Liver (tissue), 9 donors: ENCODE results near the gene IGSF8. TPM values are rescaled to one million over a fixed set of nuclear protein-coding genes. Genes with fewer than 3 reads are reported as not detected.
A peak's percentile ranks its signal among the peaks of the same experiment; 100 is the strongest.

ENCODE experiments used
- DNase-seq: peaks from one replicate; pipeline ENCODE4 v3.0.0-alpha.2; 2017; ENCODE audit warnings: low spot score
- H3K27ac ChIP-seq, 2 donors: one replicate each; pipeline ENCODE4 v1.7.0; 2013; ENCODE audit warnings: inconsistent platforms in 2 of 2, low read length in 2 of 2, control low read depth in 1 of 2, low read depth in 1 of 2, mild to moderate bottlenecking in 1 of 2
- H3K27me3 ChIP-seq, 4 donors: one replicate each; pipeline versions ENCODE4 v1.6.1 to v1.7.0; 2013; ENCODE audit warnings: low read length in 3 of 4, inconsistent platforms in 1 of 4, mild to moderate bottlenecking in 1 of 4, moderate library complexity in 1 of 4; ENCODE audit not compliant: control insufficient read depth in 4 of 4, insufficient read depth in 4 of 4
- H3K36me3 ChIP-seq, 4 donors: one replicate each; pipeline versions ENCODE4 v1.6.1 to v1.7.0; 2013; ENCODE audit warnings: low read length in 3 of 4, mild to moderate bottlenecking in 3 of 4, low read depth in 1 of 4, moderate library complexity in 1 of 4; ENCODE audit not compliant: control insufficient read depth in 4 of 4, insufficient read depth in 3 of 4
- H3K4me1 ChIP-seq, 4 donors: one replicate each; pipeline versions ENCODE4 v1.6.1 to v1.7.0; 2013; ENCODE audit warnings: low read length in 3 of 4, mild to moderate bottlenecking in 3 of 4, moderate library complexity in 1 of 4; ENCODE audit not compliant: control insufficient read depth in 4 of 4, insufficient read depth in 4 of 4
- H3K4me3 ChIP-seq, 3 donors: one replicate each; pipeline versions ENCODE4 v1.6.1 to v1.7.0; 2013; ENCODE audit warnings: low read length in 3 of 3, control low read depth in 1 of 3, low read depth in 1 of 3, mild to moderate bottlenecking in 1 of 3
- H3K9ac ChIP-seq, 2 donors: one replicate each; pipeline ENCODE4 v1.7.0; 2013; ENCODE audit warnings: low read length in 2 of 2, mild to moderate bottlenecking in 2 of 2, moderate library complexity in 2 of 2, control low read depth in 1 of 2, low read depth in 1 of 2
- H3K9me3 ChIP-seq, 4 donors: one replicate each; pipeline versions ENCODE4 v1.6.1 to v1.7.0; 2013; ENCODE audit warnings: low read length in 3 of 4; ENCODE audit not compliant: control insufficient read depth in 4 of 4
- EGR1 ChIP-seq, 2 donors: IDR thresholded peaks; 2 replicates each; pipeline ENCODE4 v1.6.1; 2016 to 2018; ENCODE audit warnings: antibody characterized with exemption in 2 of 2, low read depth in 2 of 2
- FOXA1 ChIP-seq: IDR thresholded peaks from 2 replicates; pipeline ENCODE4 v1.6.1; 2016; ENCODE audit warnings: antibody characterized with exemption
- GABPA ChIP-seq, 2 donors: IDR thresholded peaks in 1 of 2; conservative IDR thresholded peaks in 1 of 2; 2 replicates each; pipeline ENCODE4 v1.6.1; 2016; ENCODE audit warnings: antibody characterized with exemption in 2 of 2, mild to moderate bottlenecking in 1 of 2, moderate library complexity in 1 of 2
- HNF4A ChIP-seq, 2 donors: conservative IDR thresholded peaks; 2 replicates each; pipeline ENCODE4 v1.6.1; 2016; ENCODE audit warnings: antibody characterized with exemption in 2 of 2, mild to moderate bottlenecking in 2 of 2
- HNF4G ChIP-seq: IDR thresholded peaks from 2 replicates; pipeline ENCODE4 v1.6.1; 2016; ENCODE audit warnings: antibody characterized with exemption
- NR2F2 ChIP-seq: IDR thresholded peaks from 2 replicates; pipeline ENCODE4 v1.6.1; 2016; ENCODE audit warnings: antibody characterized with exemption
- RAD21 ChIP-seq, 2 donors: IDR thresholded peaks; 2 replicates each; pipeline ENCODE4 v1.6.1; 2016; ENCODE audit warnings: antibody characterized with exemption in 2 of 2, mild to moderate bottlenecking in 2 of 2
- SP1 ChIP-seq: IDR thresholded peaks from 2 replicates; pipeline ENCODE4 v1.6.1; 2018; ENCODE audit warnings: antibody characterized with exemption, mild to moderate bottlenecking
- TAF1 ChIP-seq: conservative IDR thresholded peaks from 2 replicates; pipeline ENCODE4 v1.6.1; 2016; ENCODE audit warnings: antibody characterized with exemption, mild to moderate bottlenecking
- YY1 ChIP-seq: IDR thresholded peaks from 2 replicates; pipeline ENCODE4 v1.6.1; 2016; ENCODE audit warnings: antibody characterized with exemption, mild to moderate bottlenecking
- WGBS: extraction: QIAGEN DNeasy Blood & Tissue Kit; methylation state at CpG from one replicate; pipeline ENCODE4 v1.1.7; 2013; 5-methylcytosine and 5-hydroxymethylcytosine counted together
- polyA plus RNA-seq, 2 donors: library from polyadenylated mRNA; stranded (reverse) in 1 of 2; unstranded in 1 of 2; fragments of 200-250 nt in 1 of 2; fragments of >200 nt in 1 of 2; fragmentation: Nextera tagmentation in 1 of 2; extraction: Ambion mirVana in 1 of 2; gene quantifications; one replicate each; pipeline versions ENCODE4 v1.2.1 to v1.2.3, GENCODE V29; 2013 to 2015
- total RNA-seq, 2 donors: library from RNA; depleted of rRNA; stranded (reverse); fragments of >200 nt; gene quantifications; one replicate each; pipeline ENCODE4 v1.2.3, GENCODE V29; 2014
- TF ChIP-seq, protein P1 (sequence below): IDR thresholded peaks from 2 replicates; pipeline ENCODE4 v1.6.1; 2016; ENCODE audit warnings: antibody characterized with exemption
- TF ChIP-seq, protein P2 (sequence below): IDR thresholded peaks from 2 replicates; pipeline ENCODE4 v1.6.1; 2016; ENCODE audit warnings: antibody characterized with exemption
- TF ChIP-seq, protein P3 (sequence below): IDR thresholded peaks from 2 replicates; pipeline ENCODE4 v1.6.1; 2016; ENCODE audit warnings: antibody characterized with exemption, mild to moderate bottlenecking
- donor health status: healthy.
- donor health status: healthy.
- donor health status: healthy.
- donor health status: healthy.
- donor health status: healthy.

Gene IGSF8
- total and polyA plus RNA-seq, 4 donors = 9.8 to 24.3 (median 20.3) TPM

DNA sequence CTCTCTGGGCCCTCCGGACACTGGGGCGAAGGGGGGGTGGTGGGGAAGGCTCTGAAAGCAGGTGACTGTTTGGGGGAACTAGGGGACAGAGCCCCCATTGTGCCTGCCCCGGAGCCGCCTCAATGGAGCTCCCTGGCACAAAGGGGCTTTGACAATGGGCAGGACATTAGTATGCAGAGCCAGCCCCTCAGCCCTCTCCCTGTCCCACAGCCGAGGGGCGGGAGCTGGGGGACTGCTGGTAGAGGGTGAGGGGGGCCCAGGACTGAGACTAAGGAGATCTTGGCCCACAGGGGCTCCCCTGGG, 36.2 kb downstream of the IGSF8 start:
- DNase-seq = no peak
- H3K9me3 ChIP-seq = no peaks in the 10 kb centered on the region
- H3K27ac ChIP-seq = no peak overlapping the region
- WGBS = 79% methylated on average over 6 of the region's 6 CpGs
- no peak overlapping the region for H3K4me3 ChIP-seq
- H3K4me1 ChIP-seq = no peaks in the 10 kb centered on the region
- no peak for TF ChIP-seq YY1
- TF ChIP-seq RAD21 (IDR thresholded peaks at IDR 0.05) = no peak
- no peak for TF ChIP-seq FOXA1
- no peak for TF ChIP-seq TAF1
- no peak for TF ChIP-seq NR2F2
- no peak for TF ChIP-seq HNF4A (conservative IDR thresholded peaks at IDR 0.05)
- no peak for TF ChIP-seq EGR1 (IDR thresholded peaks at IDR 0.05; ENCODE audit: low read depth in 2 of 2)
- TF ChIP-seq, protein P1, sequence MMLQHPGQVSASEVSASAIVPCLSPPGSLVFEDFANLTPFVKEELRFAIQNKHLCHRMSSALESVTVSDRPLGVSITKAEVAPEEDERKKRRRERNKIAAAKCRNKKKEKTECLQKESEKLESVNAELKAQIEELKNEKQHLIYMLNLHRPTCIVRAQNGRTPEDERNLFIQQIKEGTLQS = no peak
- TF ChIP-seq, protein P2, sequence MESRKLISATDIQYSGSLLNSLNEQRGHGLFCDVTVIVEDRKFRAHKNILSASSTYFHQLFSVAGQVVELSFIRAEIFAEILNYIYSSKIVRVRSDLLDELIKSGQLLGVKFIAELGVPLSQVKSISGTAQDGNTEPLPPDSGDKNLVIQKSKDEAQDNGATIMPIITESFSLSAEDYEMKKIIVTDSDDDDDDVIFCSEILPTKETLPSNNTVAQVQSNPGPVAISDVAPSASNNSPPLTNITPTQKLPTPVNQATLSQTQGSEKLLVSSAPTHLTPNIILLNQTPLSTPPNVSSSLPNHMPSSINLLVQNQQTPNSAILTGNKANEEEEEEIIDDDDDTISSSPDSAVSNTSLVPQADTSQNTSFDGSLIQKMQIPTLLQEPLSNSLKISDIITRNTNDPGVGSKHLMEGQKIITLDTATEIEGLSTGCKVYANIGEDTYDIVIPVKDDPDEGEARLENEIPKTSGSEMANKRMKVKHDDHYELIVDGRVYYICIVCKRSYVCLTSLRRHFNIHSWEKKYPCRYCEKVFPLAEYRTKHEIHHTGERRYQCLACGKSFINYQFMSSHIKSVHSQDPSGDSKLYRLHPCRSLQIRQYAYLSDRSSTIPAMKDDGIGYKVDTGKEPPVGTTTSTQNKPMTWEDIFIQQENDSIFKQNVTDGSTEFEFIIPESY = no peak
- TF ChIP-seq, protein P3, sequence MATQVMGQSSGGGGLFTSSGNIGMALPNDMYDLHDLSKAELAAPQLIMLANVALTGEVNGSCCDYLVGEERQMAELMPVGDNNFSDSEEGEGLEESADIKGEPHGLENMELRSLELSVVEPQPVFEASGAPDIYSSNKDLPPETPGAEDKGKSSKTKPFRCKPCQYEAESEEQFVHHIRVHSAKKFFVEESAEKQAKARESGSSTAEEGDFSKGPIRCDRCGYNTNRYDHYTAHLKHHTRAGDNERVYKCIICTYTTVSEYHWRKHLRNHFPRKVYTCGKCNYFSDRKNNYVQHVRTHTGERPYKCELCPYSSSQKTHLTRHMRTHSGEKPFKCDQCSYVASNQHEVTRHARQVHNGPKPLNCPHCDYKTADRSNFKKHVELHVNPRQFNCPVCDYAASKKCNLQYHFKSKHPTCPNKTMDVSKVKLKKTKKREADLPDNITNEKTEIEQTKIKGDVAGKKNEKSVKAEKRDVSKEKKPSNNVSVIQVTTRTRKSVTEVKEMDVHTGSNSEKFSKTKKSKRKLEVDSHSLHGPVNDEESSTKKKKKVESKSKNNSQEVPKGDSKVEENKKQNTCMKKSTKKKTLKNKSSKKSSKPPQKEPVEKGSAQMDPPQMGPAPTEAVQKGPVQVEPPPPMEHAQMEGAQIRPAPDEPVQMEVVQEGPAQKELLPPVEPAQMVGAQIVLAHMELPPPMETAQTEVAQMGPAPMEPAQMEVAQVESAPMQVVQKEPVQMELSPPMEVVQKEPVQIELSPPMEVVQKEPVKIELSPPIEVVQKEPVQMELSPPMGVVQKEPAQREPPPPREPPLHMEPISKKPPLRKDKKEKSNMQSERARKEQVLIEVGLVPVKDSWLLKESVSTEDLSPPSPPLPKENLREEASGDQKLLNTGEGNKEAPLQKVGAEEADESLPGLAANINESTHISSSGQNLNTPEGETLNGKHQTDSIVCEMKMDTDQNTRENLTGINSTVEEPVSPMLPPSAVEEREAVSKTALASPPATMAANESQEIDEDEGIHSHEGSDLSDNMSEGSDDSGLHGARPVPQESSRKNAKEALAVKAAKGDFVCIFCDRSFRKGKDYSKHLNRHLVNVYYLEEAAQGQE = no peak
- TF ChIP-seq HNF4G = no peak
- no peaks in the 10 kb centered on the region for H3K27me3 ChIP-seq
- H3K36me3 ChIP-seq = no peaks in the 10 kb centered on the region
- no peak overlapping the region for H3K9ac ChIP-seq

DNA sequence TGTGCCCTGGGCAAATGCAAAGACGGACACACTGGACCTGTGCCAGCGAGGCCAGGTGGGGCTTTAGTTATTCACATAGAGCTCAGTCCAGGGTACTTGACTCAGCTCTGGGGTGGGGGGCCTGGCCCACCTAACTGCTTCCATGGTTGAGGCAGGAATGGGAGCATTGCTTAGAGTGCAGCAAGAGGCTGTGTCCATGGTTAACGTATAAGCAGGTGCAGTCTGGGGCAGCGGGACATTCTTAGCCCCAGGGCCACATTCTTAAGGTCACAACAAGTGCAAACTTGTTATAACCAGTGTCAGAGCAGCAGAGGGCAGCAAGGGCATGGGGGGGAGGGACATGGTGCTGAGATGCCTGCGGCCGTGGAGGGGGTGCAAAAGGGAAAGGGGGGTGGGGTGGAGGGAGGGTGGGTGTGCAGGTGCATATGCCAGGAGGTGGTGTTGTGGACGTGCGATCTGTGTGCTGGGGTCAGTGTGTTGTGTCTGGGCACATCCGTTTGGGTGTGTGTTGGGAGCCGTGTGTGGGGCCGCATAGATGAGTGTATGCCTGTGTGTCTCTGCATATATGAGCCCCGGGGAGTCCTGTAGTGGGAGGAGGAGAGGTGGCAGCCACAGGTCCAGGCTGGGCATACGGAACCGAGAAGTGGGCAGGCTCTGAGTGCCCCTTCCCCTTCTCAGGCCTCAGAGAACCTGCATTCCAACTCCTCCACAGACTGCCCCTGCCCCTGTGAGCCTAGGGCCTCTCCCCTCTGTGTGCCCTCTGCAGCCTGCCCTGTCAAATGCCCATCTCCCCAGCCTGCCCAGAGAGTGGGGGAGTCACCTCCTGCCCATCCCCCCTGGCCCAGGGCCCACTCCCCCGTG, 36.8 kb downstream of the IGSF8 start:
- Histone ChIP-seq H3K27me3 (no peaks in the 10 kb centered on the region), H3K4me3 (no peak overlapping the region), H3K9me3 (no peaks in the 10 kb centered on the region), H3K27ac (no peak overlapping the region), H3K9ac (no peak overlapping the region), H3K36me3 (no peaks in the 10 kb centered on the region), H3K4me1 (no peaks in the 10 kb centered on the region)
- 63% methylated on average over 15 of the region's 15 CpGs for WGBS
- TF ChIP-seq SP1 = no peak
- DNase-seq = no peak

- no peak for DNase-seq
- Histone ChIP-seq H3K27me3 (no peaks in the 10 kb centered on the region), H3K36me3 (no peaks in the 10 kb centered on the region), H3K9ac (no peak overlapping the region), H3K9me3 (no peaks in the 10 kb centered on the region), H3K27ac (no peak overlapping the region), H3K4me1 (no peaks in the 10 kb centered on the region), H3K4me3 (no peak overlapping the region)
- WGBS = 47% methylated on average over 2 of the region's 2 CpGs
- TF ChIP-seq GABPA (IDR thresholded peaks at IDR 0.05 in 1 of 2, conservative IDR thresholded peaks at IDR 0.05 in 1 of 2) (no peak), RAD21 (IDR thresholded peaks at IDR 0.05) (peak; percentile 16 to 33)
These were observed 40.3 kb downstream of the IGSF8 start for GRCh38 chr1:160058087-160058486.
